AG04450 (cell line): ENCODE data around the gene AARSD1. TPM values are rescaled to one million over a fixed set of nuclear protein-coding genes. Genes with fewer than 3 reads are reported as not detected.
A peak's percentile ranks its signal among the peaks of the same experiment; 100 is the strongest.

Experiments
- CTCF ChIA-PET: fragments of 300-600, 350-600 bp; formaldehyde crosslinking; extraction: SDS; loops from one replicate; lab custom pipeline; 2022; ENCODE audit warnings: antibody characterized with exemption, inconsistent platforms; lab: Charles Lee
- POLR2A ChIA-PET: fragments of 350-600 bp; formaldehyde crosslinking; extraction: SDS; loops from one replicate; lab custom pipeline; 2021; ENCODE audit warnings: antibody characterized with exemption, inconsistent platforms; lab: Yijun Ruan, JAX
- DNase-seq: peaks from one replicate; pipeline ENCODE4 v3.0.0-alpha.2; 2011; ENCODE audit warnings: low read depth, low spot score
- H3K27ac ChIP-seq: one replicate; pipeline ENCODE4 v1.5.1; 2012; ENCODE audit warnings: low read depth, low read length, control low read depth
- H3K27me3 ChIP-seq: one replicate; pipeline ENCODE4 v1.6.0; 2012; ENCODE audit warnings: low read length; ENCODE audit not compliant: control insufficient read depth, insufficient read depth
- H3K4me3 ChIP-seq: 2 replicates; pipeline ENCODE4 v1.5.1; 2011; ENCODE audit warnings: mild to moderate bottlenecking, low read depth, low read length, control low read depth
- H3K9me3 ChIP-seq: 2 replicates; pipeline ENCODE4 v1.5.1; 2012; ENCODE audit warnings: low read length; ENCODE audit not compliant: control insufficient read depth, insufficient read depth
- polyA plus RNA-seq: library from polyadenylated mRNA; depleted of rRNA; stranded (reverse); fragments of >200 nt; gene quantifications from 2 replicates; pipeline ENCODE4 v1.2.3, GENCODE V29; 2011
- TF ChIP-seq, protein P1 (sequence below): IDR thresholded peaks from 2 replicates; pipeline ENCODE4 v1.5.1; 2011; ENCODE audit warnings: low read depth, low read length, control low read depth, inconsistent platforms

Gene AARSD1
- polyA plus RNA-seq, 1 experiment, result 39.7 TPM

DNA sequence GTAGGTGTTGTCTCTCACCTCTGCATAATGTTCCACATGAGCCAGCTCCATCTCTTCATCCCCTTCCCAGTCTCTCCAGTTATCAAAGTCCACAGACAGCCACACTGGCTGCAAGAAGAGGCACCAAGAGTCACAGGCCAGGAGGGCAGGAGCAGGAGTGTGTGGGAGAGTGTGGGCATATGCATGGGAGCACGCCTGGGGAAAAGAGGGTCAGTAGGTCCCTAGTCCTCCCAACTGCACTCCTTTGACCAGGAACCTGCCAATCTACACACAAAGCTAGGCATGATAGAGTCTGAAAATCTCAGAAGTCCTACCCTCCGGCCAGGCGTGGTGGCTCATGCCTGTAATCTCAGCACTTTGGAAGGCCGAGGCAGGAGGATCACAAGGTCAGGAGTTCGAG, 7.3 kb upstream of the AARSD1 start:
- Histone ChIP-seq H3K4me3 (no peak overlapping the region), H3K27me3 (no peaks in the 10 kb centered on the region), H3K27ac (no peak overlapping the region), H3K9me3 (no peaks in the 10 kb centered on the region)
- POLR2A ChIA-PET, result no interaction called here
- CTCF ChIA-PET, result no interaction called here
- TF ChIP-seq, protein P1, sequence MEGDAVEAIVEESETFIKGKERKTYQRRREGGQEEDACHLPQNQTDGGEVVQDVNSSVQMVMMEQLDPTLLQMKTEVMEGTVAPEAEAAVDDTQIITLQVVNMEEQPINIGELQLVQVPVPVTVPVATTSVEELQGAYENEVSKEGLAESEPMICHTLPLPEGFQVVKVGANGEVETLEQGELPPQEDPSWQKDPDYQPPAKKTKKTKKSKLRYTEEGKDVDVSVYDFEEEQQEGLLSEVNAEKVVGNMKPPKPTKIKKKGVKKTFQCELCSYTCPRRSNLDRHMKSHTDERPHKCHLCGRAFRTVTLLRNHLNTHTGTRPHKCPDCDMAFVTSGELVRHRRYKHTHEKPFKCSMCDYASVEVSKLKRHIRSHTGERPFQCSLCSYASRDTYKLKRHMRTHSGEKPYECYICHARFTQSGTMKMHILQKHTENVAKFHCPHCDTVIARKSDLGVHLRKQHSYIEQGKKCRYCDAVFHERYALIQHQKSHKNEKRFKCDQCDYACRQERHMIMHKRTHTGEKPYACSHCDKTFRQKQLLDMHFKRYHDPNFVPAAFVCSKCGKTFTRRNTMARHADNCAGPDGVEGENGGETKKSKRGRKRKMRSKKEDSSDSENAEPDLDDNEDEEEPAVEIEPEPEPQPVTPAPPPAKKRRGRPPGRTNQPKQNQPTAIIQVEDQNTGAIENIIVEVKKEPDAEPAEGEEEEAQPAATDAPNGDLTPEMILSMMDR, result no peak
- DNase-seq, result no peak

DNA sequence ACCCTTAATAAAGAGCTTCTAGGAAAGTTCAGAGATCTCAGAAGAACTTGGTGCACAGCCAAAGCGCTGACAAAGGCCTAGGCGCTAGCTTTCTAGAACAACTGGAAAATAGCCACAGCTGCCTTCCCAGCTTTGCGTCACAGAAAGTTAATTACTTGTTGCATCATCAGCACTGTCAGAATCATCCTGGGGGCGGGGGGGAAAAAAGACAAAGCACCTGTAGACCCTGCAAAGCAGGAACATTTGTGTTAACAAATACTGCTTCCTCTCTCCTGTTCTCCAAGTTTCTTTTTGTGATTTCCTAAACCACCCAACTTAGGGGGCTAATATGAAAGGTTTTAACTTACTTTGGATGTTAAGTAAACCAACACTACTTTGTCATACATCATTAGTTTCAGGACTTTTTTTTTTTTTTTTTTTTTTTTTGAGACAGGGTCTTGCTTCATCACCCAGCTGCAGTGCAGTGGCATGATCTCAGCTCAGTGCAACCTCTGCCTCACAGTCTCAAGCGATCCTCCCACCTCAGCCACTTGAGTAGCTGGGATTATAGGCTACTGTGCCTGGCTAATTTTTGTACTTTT, 4.8 kb upstream of the AARSD1 start:
- no peak for DNase-seq
- Histone ChIP-seq H3K27me3 (no peaks in the 10 kb centered on the region), H3K9me3 (no peaks in the 10 kb centered on the region), H3K27ac (no peak overlapping the region), H3K4me3 (no peak overlapping the region)
- POLR2A ChIA-PET, result interaction anchor here (0.7 to 1.1 kb wide), 3 partner anchors 29 to 705 kb away, joined by 4 to 7 read pairs (median 6); partner anchors contain the start of gene RPL27
- TF ChIP-seq, protein P1, result no peak
- CTCF ChIA-PET, result interaction anchor here (1.5 kb wide), 1 partner anchor 29 kb away, joined by 10 read pairs; the partner anchor contains the start of gene RPL27

DNA sequence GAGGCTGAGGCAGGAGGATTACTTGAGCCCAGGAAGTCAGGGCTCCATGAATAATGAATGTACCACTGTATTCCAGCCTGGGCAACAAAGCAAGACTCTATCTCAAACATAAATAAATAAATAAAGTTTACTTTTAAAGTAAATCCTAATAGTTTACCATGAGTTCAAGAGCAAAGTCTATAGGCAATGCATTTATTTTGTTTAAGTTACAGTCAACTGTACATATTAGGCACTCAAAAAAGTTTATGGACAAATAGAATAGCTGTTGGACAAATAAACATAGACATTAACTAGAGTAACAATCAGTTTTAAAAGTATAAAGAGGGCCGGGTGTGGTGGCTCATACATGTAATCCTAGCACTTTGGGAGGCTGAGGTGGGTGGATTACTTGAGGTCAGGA, 3.7 kb upstream of the AARSD1 start:
- CTCF ChIA-PET, result interaction anchor here (1.5 kb wide), 1 partner anchor 30 kb away, joined by 10 read pairs; the partner anchor contains the start of gene RPL27
- no peaks in the 10 kb centered on the region for H3K27me3 ChIP-seq
- POLR2A ChIA-PET, result interaction anchor here (0.6 to 1.1 kb wide), 2 partner anchors 19 to 30 kb away, joined by 3 to 6 read pairs; partner anchors contain the start of gene RPL27
- H3K4me3 ChIP-seq, result no peak overlapping the region
- H3K27ac ChIP-seq, result no peak overlapping the region
- TF ChIP-seq, protein P1, result no peak
- no peaks in the 10 kb centered on the region for H3K9me3 ChIP-seq
- DNase-seq, result no peak

DNA sequence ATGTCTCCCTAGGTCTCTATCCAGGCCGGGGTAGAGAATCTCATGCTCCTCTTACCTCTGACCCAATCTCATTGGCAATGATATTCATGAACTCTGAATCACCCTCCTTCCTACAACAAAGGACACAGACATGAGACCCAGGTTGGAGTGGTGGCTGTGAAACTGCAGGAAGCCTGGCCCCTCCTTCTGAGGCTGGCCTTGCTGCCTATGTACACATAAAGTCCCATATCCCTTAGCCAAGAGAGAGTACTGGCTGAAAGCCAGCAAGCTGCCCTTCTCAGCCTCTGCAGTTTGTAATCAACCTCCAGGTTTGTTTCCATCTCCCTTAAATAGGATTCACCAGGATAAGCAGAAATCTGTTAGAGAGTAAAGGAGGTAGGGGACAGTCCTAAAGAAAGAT, 10.6 kb downstream of the AARSD1 start:
- ChIA-PET POLR2A (interaction anchor here (0.6 kb wide), 1 partner anchor 118 kb away, joined by 3 read pairs; no protein-coding TSS in a partner anchor), CTCF (interaction anchor here (0.5 kb wide), 1 partner anchor 14 kb away, joined by 3 read pairs; no protein-coding TSS in a partner anchor)
- no peaks in the 10 kb centered on the region for H3K27me3 ChIP-seq
- no peak for DNase-seq
- TF ChIP-seq, protein P1, result no peak
- no peak overlapping the region for H3K27ac ChIP-seq
- H3K9me3 ChIP-seq, result no peaks in the 10 kb centered on the region
- H3K4me3 ChIP-seq, result no peak overlapping the region

DNA sequence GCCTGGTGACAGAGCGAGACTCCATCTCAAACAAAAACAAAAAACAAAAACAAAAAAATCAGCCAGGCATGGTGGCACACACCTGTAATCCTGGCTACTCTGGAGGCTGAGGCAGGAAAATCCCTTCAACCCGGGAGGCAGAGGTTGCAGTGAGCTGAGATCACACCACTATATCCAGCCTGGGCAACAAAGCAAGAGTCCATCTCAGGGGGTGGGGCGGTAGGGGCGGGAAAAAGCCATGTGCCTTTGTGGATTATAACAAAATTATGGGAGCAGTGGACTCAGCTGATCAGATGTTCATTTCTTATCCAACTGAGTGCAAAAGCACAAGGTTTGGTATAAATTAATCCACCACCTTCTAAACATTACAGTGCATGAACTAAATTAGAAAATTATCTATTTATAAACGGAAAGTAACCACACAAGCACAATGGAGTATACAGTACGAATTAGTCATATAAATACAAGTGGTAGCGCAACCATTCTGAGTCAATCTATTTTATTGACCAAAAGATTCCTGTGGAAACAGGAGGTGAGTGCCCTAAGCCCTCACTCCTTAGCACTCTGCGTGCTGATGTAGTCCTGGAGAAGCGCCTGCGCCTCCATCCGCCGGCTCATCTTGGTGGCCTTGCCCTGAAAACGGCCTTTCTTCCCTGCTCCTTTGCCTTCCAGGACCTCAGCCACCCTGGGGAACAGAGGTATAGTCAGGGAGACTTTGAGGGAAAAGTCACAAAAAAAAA, 14.0 kb downstream of the AARSD1 start:
- peak overlapping the region; percentile 24 for H3K27ac ChIP-seq
- no peaks in the 10 kb centered on the region for H3K9me3 ChIP-seq
- TF ChIP-seq, protein P1, result no peak
- peak; percentile 58 for DNase-seq
- H3K4me3 ChIP-seq, result no peak overlapping the region
- CTCF ChIA-PET, result interaction anchor here (1.3 to 1.4 kb wide), 2 partner anchors 11 to 12 kb away, joined by 3 to 6 read pairs; no protein-coding TSS in a partner anchor
- H3K27me3 ChIP-seq, result no peaks in the 10 kb centered on the region
- POLR2A ChIA-PET, result interaction anchor here (0.7 kb wide), 1 partner anchor 32 kb away, joined by 5 read pairs; no protein-coding TSS in a partner anchor
